ENCODE results near the gene SERPINF2.
"Not testable (repeated sequence)": the region's sequence is repeated elsewhere in the genome, so short reads cannot be mapped to it uniquely, and the experiment has no call there.

SERPINF2 gene

GRCh38 chr17:1742371-1743087 lies at the start of gene SERPINF2:
TSS of gene SERPINF2 (plus strand) at chr17:1742871. CDS start at chr17:1744996, 2,125 bp downstream.
- DNase-seq, result no peak

GRCh38 chr17:1693339-1693738 lies 49.3 kb upstream of the SERPINF2 start:
- no peak for DNase-seq

- no peak for DNase-seq
These were observed 47.3 kb upstream of the SERPINF2 start for GRCh38 chr17:1695365-1695764.

- DNase-seq, result no peak
These were observed 45.0 kb upstream of the SERPINF2 start for GRCh38 chr17:1697681-1698080.

- not testable (repeated sequence) for DNase-seq
These were observed 42.8 kb upstream of the SERPINF2 start for GRCh38 chr17:1699891-1700290.

DNA sequence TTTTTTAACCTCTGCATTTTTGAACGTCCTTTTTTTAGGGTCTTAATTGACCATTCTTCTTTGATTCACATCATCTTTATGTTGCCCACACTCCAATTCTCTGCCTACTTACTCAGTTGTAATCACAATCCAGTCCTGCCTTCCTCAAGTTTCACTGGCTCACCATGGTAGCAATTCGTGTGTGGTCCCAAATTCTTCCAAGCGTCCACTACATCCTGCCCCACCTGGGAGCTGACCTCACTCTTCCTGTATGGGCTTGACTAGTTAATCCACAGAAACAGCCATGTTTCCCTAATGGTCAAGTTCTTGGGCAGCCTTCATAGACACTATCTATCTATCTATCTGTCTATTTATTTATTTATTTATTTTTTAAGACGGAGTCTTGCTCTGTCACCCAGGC lies 39.6 kb upstream of the SERPINF2 start:
- DNase-seq, result no peak

DNA sequence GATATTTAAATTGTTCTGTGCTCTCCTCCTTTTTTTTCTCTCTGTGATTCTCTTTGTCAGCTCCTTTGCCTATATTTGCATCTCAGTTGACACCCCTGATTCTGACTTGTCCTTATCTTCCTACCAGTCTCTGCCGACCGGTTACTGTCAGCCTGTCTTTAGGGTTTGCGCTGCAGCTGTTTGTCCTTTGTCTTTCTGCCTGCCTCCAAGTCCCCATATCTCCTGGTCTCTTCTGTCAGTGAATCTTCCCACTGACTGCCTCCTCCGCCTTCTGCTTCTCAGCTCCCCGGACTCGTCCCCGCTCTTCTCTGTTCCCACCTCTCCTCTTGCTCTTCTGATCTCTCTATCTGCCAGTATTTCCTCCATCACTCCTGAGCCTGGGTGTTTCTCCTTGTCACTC lies 37.7 kb upstream of the SERPINF2 start:
- DNase-seq, result no peak

DNA sequence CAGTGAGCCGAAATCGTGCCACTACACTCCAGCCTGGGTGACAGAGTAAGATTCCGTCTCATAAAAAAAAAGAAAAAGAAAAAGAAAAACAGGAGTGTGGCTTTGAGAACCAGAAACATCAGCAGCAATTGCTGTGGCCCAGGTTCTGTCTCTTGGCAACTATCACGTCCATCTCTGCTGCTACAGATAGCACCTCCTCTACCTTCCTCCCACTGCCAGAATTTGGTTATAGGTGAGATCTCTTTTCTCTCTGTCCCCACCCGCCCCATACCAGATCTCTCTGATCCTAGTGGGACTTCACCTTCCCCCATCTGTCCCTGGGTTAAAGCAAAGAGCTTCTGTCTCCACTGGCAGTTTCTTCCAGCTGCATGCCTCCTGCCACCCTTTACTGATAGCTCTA lies 35.6 kb upstream of the SERPINF2 start:
- no peak for DNase-seq

DNA sequence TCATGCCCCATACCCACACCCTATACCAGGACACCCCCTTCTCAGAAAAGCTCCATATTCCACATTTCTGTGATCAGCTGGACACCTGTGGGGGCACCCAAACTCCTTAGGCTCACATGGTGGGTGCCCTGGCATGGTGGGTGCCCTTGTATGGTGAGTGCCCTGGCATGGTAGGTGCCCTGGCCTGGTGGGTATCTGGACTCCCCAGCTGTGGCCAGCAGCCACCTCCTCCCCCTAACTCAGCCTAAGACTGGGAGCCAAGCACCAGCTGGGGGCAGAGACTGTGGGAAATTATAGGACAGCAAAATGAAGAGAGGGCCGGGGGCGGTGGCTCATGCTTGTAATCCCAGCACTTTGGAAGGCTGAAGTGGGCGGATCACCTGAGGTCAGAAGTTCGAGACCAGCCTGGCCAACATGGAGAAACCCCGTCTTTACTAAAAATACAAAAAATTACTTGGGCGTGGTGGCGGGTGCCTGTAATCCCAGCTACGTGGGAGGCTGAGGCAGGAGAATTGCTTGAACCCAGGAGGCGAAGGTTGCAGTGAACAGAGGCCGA lies 33.8 kb upstream of the SERPINF2 start:
- not testable (repeated sequence) for DNase-seq

DNA sequence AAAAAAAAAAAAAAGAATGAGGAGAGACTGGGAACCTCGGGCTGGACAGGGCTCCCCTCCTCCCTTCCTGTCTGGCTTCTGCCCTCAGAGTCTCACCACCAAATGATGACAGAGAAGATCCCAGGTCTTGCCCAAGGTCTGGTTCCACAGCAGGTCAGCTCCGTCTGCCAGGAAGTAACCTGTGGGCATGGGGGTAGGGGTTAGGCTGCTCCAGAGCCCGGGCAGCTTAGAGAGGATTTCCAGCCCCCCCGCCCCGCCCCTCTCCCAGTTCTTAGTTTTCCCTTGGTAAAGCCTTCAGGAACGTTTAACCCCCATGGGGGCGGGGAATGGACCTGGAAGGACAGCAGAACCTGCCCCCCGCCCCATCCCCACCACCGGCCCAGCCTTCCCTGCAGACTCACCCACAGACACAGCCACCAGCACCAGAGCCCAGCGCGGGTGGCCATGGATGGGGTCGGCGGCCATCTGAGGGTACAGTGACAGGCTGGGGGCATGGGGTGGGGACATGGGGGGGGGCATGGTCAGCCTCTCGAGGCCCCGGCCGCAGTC lies 33.2 kb upstream of the SERPINF2 start:
- no peak for DNase-seq

DNA sequence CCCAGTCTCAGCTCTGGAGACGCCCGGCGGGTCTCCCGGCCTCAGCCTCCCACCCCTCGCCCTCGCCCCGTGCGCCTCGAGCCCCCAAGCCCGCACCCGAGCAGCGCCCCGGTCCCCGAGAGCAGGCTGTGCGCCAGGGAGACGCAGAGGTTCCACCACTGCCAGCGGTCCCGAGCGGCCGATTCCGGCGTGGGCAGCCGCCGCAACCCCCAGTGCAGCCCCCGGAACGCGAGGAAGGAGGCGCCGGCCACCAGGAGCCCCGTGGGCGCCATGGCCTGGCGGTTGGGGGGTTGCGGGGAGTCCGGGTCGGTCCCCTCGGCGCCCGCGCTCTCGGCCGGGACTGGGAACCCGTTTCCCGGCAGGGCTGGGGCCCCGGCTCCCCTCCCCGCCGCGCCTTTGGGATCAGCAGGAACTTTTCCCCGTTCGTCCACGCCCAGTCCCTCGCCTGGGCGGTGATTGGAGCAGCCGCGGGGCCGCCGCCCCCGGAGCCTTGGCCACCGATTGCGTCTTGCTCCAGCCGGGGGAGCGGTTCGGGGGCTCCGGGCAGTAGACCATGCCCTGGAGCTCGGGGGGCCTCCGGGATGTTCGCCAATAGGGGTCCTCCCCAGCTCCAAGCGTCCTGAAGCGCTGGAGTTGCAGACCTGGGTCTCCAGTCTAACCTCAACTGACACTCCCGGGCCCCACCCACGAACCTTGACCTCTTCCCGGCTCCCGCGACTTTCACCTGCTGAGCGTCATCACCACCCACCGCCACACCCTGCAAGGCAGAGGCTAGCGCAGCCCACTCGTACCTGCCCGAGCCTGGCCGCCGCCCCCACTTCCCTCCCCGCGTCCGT lies 32.5 kb upstream of the SERPINF2 start, which contains the start of gene TLCD2:
TSS of gene TLCD2 (minus strand) at position 407 of the 836 bp plus-strand sequence. CDS start at position 272, 135 bp downstream.
- no peak for DNase-seq

DNA sequence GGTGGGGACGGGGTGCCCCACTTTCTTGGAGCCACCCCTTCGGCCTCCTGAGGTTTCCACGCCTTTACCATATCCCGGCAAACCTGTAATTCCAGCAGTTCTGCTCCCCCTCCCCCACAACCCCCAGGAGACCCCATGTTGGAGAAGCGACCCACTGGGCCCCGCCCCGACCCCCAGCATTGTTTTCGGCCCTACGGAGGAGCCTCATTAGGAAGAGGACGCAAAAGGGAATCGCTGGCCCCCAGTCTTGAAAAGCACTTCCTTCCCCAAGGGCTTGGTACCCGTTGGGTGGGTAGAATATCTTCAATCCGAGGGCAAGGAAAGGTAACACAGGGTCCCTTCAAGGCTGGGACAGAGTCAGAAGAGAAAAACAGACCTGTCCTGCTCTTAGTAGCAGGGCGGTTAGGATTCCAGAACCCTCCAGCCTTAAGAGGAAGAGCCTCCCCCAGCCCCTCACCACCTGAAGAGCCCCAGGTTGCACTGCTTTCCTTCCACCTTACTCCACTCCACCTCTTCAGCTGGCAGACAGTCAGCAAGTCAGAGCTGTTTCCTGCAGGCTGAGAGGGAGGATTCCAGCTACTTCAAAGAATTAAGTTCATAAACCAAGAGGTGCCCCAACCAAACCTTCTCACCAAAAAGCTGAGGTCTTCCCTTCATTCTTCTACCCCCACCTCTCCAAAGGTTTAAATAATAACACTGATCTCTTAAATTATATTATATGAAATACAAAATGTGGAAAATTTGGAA lies 31.7 kb upstream of the SERPINF2 start:
- DNase-seq, result no peak

DNA sequence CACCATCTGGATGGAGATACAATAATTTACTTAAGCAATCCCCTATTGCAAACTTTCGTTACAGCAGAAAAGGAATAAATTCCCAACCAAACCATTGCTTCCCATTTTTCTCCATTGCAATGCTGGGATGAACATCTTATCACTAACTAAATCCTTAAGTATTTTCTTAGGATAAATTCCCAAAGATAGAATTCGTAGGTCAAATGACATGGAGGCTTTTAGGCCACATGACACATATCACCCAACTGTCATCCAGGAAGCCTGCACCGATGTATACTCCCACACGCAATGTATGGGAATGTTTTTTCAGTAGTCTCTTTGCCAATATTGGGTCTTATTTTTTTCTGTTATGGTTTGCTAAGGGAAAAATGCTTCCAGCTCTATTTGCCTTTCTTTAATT lies 30.9 kb upstream of the SERPINF2 start:
- DNase-seq, result no peak

DNA sequence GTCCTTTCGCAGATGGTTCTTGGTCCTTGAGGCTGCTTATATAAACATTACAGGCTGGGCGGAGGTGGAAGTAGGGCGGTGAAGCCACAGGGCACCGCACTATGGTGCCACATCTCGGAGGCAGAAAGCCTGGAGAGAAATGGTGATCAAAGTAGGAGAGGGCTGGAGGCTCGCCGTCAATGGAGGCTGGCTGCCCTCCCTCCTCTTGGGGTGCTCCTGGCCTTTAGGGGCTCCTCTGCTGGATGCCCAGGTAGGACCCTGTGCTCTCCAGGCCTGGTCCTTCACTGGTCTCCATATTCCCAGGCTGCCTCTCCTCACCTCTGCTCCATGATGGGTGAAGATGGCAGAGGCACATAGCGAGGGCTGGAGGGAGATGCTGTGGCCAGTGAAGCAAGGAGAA lies 30.4 kb upstream of the SERPINF2 start:
- no peak for DNase-seq

DNA sequence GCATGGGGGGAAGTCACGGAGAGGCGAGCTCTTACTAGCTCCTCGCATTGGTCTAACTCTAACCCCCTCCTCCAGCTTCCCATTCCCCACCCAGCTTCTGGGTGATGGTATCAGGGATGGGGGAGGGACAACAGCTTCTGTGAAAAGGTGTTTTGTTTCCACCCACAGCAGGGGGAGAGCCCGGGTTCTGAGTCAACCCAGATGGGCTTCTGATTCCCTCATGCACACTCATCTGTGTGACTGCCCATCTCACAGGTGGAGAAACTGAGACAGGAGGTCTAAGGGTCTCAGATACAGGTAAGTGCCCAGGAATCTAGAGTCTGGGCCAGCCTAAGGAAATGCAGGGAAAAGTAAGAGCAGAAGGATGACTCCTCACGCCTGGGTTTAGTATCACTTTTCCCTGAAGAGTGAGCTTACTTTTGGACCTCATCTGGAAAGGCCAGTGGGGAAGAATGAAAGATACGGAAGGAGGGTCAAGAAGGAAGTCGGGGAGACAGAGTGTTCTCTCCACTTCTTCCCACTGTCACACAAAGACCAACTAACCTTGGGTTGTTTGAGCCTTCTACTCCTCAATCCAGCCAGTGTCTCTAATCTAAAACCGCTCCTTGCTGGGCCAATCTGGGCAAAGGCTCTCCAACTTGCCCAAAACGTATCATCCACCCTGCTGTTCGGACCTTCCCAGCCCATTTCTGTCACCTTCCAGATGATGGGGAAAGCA lies 29.4 kb upstream of the SERPINF2 start:
- no peak for DNase-seq

- no peak for DNase-seq
These were observed 28.7 kb upstream of the SERPINF2 start for GRCh38 chr17:1713878-1714426.

GRCh38 chr17:1714427-1714979 lies 28.2 kb upstream of the SERPINF2 start:
- no peak for DNase-seq

- no peak for DNase-seq
These were observed 27.5 kb upstream of the SERPINF2 start for GRCh38 chr17:1714980-1715802.

DNA sequence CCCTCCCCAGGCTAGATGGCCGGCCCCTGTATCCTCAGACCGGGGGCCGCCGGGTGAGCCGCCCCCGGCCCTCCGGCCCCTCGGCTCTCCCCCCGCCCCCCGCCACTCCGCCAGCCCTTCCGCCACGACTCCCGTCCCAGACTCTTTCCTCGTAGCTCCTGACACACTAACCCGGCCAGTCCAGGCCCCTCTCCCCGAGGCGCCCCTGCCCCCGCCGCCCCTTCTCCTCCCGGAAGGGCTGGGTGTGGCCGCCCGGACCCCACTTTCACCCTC lies 26.9 kb upstream of the SERPINF2 start:
- no peak for DNase-seq

DNA sequence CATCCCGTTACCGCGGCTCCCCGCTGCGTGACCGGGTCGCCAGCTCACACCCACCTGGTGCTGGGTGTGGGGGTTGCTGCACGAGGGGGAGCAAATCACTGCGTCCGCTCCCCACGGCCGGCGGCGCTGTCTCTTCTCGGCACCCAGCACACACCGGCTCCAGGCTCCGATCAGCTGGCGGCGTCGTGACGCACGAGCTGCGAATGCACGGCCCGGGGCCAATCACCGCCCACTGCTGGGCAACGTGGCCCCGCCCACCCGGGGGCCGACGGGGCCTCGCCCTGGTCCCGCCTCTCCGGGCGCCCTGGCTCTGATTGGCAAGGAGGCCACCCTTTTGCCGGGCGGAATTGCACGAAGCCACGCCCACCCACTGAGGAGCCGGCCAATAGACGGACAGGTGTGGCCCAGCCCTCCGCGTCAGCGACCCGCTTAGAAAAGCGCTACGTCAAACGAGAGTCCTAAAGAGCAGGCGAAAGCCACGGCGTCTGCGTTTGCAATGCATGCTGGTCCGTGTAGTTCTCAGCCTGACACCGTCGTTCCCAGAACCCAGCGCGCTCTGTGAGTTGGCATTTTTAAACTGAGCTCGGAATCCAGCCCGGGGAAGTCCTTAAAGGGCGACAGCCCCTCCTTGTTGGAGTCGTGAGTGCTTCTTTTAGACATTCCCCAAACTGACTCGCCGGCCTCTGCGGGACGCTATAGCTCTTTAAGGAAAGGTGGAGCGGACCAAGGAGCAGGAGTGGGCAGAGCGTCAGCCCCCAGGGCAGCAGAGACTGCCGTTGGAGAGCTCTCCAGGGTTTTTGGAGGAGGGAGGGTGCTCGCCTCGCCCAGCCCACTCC lies 26.4 kb upstream of the SERPINF2 start:
- DNase-seq, result peak; percentile 89

Data from NCI-H1417 treated with DMSO at 0.1 percent for 48 hours (cell line).